ENCODE results near the gene POU6F2. TPM values are rescaled to one million over a fixed set of nuclear protein-coding genes. Genes with fewer than 3 reads are reported as not detected.

The POU6F2 gene
- total RNA-seq, 1 donor from 2014 or later: not detected

- intact Hi-C loops (cut with DNase I): no loop called here
- H3K27ac ChIP-seq: no peak overlapping the region
- no peaks in the 10 kb centered on the region for H3K36me3 ChIP-seq
- no peak for DNase-seq (ENCODE audit: low spot score in 2 of 2)
- no peaks in the 10 kb centered on the region for H3K9me3 ChIP-seq
- no peak overlapping the region for H3K4me3 ChIP-seq
- no peak for TF ChIP-seq CTCF (IDR thresholded peaks at IDR 0.05)
- no peaks in the 10 kb centered on the region for H3K4me1 ChIP-seq
- H3K27me3 ChIP-seq: no peaks in the 10 kb centered on the region
These were observed 269.9 kb downstream of the POU6F2 start for GRCh38 chr7:39247576-39247975.

DNA sequence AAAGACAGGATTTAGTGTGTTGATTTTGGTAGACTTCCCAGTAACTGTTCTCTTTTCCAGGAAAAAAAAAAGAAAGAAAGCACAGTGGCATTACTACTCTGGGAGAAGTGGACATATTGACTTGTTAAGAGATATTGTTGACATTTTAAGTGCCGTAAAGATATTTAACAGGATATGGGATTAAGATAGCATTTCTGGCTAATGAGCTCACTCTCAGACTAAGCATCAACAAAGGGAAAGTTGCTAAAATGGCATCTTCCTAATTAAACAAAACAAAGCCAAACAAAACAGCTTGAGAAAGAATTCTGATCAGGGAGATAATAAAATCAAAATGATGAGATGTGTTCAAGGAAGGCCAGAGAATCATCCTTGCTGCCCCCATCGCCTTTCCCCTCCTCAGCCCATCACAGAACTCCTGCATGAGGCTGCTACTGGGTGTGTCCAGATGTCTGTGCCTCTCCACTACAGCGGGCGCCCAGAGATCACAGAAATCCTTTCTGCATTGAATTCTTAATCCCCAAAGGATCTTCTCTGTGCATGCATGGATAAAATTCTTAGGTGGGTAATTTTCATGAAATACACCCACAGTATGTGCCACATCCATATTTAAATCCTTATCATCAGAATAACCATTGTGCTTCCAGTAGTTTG is 270.5 kb downstream of the POU6F2 start:
- H3K4me3 ChIP-seq: no peak overlapping the region
- no peaks in the 10 kb centered on the region for H3K4me1 ChIP-seq
- H3K27me3 ChIP-seq: no peaks in the 10 kb centered on the region
- no peaks in the 10 kb centered on the region for H3K36me3 ChIP-seq
- no peak overlapping the region for H3K27ac ChIP-seq
- intact Hi-C loops (cut with DNase I): no loop called here
- TF ChIP-seq CTCF (IDR thresholded peaks at IDR 0.05): no peak
- H3K9me3 ChIP-seq: no peaks in the 10 kb centered on the region
- no peak for DNase-seq (ENCODE audit: low spot score in 2 of 2)

DNA sequence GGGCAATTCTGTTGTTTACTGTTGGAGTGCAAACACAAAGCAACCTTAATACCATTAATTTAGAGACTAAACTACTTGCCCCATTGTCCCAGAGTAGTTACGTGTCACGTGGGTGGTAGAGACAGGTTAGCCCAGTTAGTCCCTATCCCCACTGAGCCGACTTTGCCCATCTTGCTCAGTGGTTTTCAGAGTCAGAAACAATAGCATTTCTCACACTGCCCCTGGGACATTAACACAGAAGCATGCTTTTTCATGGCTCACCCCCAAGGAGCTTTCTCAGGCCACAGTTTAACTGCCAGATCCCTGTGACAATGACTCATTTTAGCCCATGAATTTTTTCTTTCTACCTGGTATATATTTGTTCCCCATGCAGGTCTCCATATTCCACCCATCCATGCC is 271.0 kb downstream of the POU6F2 start:
- H3K36me3 ChIP-seq: no peaks in the 10 kb centered on the region
- no peaks in the 10 kb centered on the region for H3K4me1 ChIP-seq
- H3K4me3 ChIP-seq: no peak overlapping the region
- no peak for DNase-seq (ENCODE audit: low spot score in 2 of 2)
- no peaks in the 10 kb centered on the region for H3K27me3 ChIP-seq
- no peak overlapping the region for H3K27ac ChIP-seq
- intact Hi-C loops (cut with DNase I): no loop called here
- H3K9me3 ChIP-seq: no peaks in the 10 kb centered on the region
- TF ChIP-seq CTCF (IDR thresholded peaks at IDR 0.05): no peak

DNA sequence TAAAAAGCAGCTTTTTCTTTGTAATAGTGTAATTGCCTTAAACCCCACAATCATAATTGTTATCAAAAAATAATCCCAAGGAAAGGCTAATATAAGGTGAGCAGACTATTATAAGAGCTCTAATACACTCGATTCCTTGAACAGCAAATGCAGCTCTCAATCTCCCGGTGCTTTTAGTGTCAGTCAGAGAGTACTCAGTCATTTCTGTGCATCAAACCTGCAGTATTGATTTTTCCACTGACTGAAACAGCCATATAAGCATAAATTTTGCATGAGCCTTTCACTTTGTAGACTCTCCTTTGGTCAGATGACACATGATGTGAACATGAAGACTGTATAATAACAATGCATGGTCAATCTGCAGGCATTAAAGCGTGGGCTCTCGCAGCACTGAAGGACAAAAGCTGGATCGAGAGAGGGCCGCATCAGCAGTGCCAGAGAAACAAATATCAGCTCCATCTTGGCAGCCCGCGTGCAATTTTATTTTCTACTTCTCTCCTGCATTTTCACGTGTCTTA is 272.0 kb downstream of the POU6F2 start:
- no peaks in the 10 kb centered on the region for H3K4me1 ChIP-seq
- intact Hi-C loops (cut with DNase I): no loop called here
- no peaks in the 10 kb centered on the region for H3K36me3 ChIP-seq
- no peak for TF ChIP-seq CTCF (IDR thresholded peaks at IDR 0.05)
- H3K27me3 ChIP-seq: no peaks in the 10 kb centered on the region
- no peak overlapping the region for H3K27ac ChIP-seq
- no peak overlapping the region for H3K4me3 ChIP-seq
- no peak for DNase-seq (ENCODE audit: low spot score in 2 of 2)
- no peaks in the 10 kb centered on the region for H3K9me3 ChIP-seq

DNA sequence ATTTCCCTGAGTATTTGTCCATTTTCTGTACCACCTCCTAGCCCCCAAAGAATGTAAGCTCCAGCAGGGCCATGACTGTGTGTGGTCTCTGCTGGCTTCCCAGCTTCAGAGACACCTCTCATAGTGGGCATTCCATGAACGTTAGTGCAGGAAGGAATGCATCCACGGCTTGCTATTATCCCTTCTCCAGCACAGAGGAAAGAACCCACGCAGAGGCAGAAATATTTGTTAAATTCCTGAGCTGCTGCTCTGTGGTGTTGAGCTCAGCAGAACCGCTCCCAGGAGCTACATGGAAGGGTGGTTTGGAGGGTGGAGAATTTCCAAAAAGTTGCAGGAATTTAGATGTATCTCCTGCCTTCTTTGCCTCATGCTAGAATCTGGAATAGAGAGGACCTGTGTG is 275.2 kb downstream of the POU6F2 start:
- no peak overlapping the region for H3K27ac ChIP-seq
- no peak for DNase-seq (ENCODE audit: low spot score in 2 of 2)
- H3K36me3 ChIP-seq: no peaks in the 10 kb centered on the region
- no peaks in the 10 kb centered on the region for H3K9me3 ChIP-seq
- H3K4me3 ChIP-seq: no peak overlapping the region
- no peak for TF ChIP-seq CTCF (IDR thresholded peaks at IDR 0.05)
- H3K4me1 ChIP-seq: no peaks in the 10 kb centered on the region
- no peaks in the 10 kb centered on the region for H3K27me3 ChIP-seq
- intact Hi-C loops (cut with DNase I): no loop called here
